Mucosa of descending colon (tissue), 3 donors: ENCODE data around the gene SULT1A2. TPM values are rescaled to one million over a fixed set of nuclear protein-coding genes. Genes with fewer than 3 reads are reported as not detected.
"Not testable (repeated sequence)": the region's sequence is repeated elsewhere in the genome, so short reads cannot be mapped to it uniquely, and the experiment has no call there.

Experiments
- ATAC-seq: fragments of 200-7000 bp; cut with Tn5 transposase; one replicate; pipeline ENCODE4 v1.9.1; 2020; ENCODE audit warnings: mild to moderate bottlenecking, moderate library complexity
- DNase-seq, 3 donors: peaks; one replicate each; pipeline ENCODE4 v3.0.0-alpha.2; 2020
- H3K36me3 ChIP-seq: fragments of 200-600 bp; one replicate; pipeline ENCODE4 v1.8.0; 2021; ENCODE audit warnings: low read depth, mild to moderate bottlenecking
- H3K4me1 ChIP-seq: fragments of 200-600 bp; one replicate; pipeline ENCODE4 v1.8.0; 2021; ENCODE audit warnings: low read depth, mild to moderate bottlenecking
- H3K4me3 ChIP-seq: fragments of 200-600 bp; one replicate; pipeline ENCODE4 v1.8.0; 2021; ENCODE audit warnings: mild to moderate bottlenecking
- H3K9me3 ChIP-seq: fragments of 200-600 bp; one replicate; pipeline ENCODE4 v1.8.0; 2021; ENCODE audit warnings: mild to moderate bottlenecking
- intact Hi-C, 2 donors: fragments of 100-400 bp; cut with DNase I in 1 of 2; cut with micrococcal nuclease in 1 of 2; formaldehyde crosslinking; loops; one replicate each; pipeline versions ENCODE4 v1.11.0 to v1.11.1; 2022; cut with DNase I, micrococcal nuclease
- total RNA-seq, 3 donors: library from RNA; stranded (reverse); fragmentation: NEBNext Ultra II Directional in 2 of 3; extraction: Animal tissue kit (Norgen Biotek cat#: 25700) in 2 of 3; gene quantifications; one replicate each; pipeline versions ENCODE4 v1.2.1 to v1.2.4, GENCODE V29; 2021 to 2023
- TF ChIP-seq, protein P1 (sequence below): fragments of 200-600 bp; IDR thresholded peaks from one replicate; pipeline ENCODE4 v1.8.0; 2022; ENCODE audit warnings: antibody characterized with exemption, mild to moderate bottlenecking
- donor health status: DM: no; HTN: no; CAD: no; lungs with moderate emphysema.
- donor health status: DM: no; HTN: no; CAD: no.
- donor health status: DM: no; HTN: yes; CAD: no.

Gene SULT1A2
- total RNA-seq, 3 donors from 2014 or later, result 17.2 to 46.8 (median 44.3) TPM

DNA sequence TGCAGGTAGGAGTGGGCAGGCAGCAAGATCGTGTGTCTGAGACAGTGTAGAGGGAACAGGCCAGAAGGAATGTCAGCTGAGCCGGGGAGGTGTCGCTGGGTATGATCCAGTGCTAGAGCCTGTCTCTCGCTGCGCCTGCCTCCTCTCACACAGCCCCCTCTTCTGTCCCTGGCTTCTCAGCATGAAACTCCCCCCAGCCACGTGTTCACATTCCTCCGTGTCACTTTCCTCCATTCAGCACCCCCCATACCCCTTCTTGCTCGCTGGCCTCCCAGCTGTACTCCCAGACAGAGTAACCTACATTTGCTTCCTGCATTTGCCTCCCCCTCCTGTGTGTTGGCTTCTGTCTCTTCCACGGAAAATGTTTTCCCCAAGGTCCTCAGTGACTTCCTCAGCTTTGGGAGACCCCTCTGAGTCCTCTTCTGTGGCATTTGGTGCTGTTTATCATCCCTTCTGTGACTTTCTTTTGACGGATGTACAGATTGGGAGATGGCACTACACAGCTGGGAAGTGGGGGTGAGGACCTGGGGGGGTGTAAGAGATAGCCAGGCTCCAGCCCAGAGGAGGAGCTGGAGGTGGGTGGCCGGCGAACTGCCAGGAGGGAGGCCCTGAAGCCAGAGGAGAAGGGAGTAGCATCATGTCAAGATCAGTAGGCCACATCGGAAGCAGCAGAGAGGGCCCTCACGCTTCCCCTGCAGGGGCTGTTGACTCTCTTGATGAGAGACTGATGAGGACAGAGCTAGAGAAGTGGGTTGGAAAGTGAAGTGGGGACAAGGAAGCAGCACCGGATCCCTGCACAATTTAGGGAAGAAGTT, 23.9 kb downstream of the SULT1A2 start:
- ATAC-seq (peak; percentile 12), DNase-seq (no peak)
- Histone ChIP-seq H3K4me1 (no peaks in the 10 kb centered on the region), H3K9me3 (no peaks in the 10 kb centered on the region), H3K36me3 (no peaks in the 10 kb centered on the region), H3K4me3 (no peak overlapping the region)
- intact Hi-C loops, result no loop called here
- TF ChIP-seq, protein P1, sequence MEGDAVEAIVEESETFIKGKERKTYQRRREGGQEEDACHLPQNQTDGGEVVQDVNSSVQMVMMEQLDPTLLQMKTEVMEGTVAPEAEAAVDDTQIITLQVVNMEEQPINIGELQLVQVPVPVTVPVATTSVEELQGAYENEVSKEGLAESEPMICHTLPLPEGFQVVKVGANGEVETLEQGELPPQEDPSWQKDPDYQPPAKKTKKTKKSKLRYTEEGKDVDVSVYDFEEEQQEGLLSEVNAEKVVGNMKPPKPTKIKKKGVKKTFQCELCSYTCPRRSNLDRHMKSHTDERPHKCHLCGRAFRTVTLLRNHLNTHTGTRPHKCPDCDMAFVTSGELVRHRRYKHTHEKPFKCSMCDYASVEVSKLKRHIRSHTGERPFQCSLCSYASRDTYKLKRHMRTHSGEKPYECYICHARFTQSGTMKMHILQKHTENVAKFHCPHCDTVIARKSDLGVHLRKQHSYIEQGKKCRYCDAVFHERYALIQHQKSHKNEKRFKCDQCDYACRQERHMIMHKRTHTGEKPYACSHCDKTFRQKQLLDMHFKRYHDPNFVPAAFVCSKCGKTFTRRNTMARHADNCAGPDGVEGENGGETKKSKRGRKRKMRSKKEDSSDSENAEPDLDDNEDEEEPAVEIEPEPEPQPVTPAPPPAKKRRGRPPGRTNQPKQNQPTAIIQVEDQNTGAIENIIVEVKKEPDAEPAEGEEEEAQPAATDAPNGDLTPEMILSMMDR, result no peak

- TF ChIP-seq, protein P1, result no peak
- Histone ChIP-seq H3K4me1 (no peaks in the 10 kb centered on the region), H3K9me3 (peaks cover 9% of the 10 kb centered on the region), H3K4me3 (no peak overlapping the region), H3K36me3 (no peaks in the 10 kb centered on the region)
- intact Hi-C loops, result no loop called here
- peak in 1 of 3 donors; percentile 5 for DNase-seq
- no peak for ATAC-seq
Observed at GRCh38 chr16:28569968-28570752, 26.7 kb downstream of the SULT1A2 start.

DNA sequence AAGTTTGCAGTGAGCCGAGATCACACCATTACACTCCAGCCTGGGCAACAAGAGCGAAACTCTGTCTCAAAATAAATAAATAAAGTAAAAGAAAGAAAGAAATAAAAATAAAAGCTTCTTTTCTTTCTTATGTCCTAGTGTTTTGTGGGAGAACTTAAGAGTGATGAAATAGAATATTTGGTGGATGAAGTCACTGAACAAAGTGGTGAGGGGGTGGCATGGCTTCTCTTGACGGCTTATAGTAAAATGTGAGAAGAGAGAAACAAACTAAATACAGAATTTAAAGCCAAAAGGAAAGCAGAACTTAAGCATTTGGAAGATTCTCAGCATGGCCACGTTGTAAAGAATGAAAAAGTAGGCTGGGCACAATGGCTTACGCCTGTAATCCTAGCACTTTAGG, 27.8 kb downstream of the SULT1A2 start:
- H3K9me3 ChIP-seq, result peaks cover 9% of the 10 kb centered on the region
- TF ChIP-seq, protein P1, result no peak
- intact Hi-C loops, result no loop called here
- ATAC-seq, result no peak
- H3K36me3 ChIP-seq, result no peaks in the 10 kb centered on the region
- no peak overlapping the region for H3K4me3 ChIP-seq
- H3K4me1 ChIP-seq, result no peaks in the 10 kb centered on the region
- DNase-seq, result no peak

GRCh38 chr16:28567292-28567691, 29.6 kb downstream of the SULT1A2 start:
- ATAC-seq, result no peak
- peaks cover 9% of the 10 kb centered on the region for H3K9me3 ChIP-seq
- no peaks in the 10 kb centered on the region for H3K36me3 ChIP-seq
- TF ChIP-seq, protein P1, result no peak
- no peak for DNase-seq
- H3K4me3 ChIP-seq, result no peak overlapping the region
- H3K4me1 ChIP-seq, result no peaks in the 10 kb centered on the region
- intact Hi-C loops, result no loop called here

- H3K4me1 ChIP-seq, H3K4me3 ChIP-seq, ATAC-seq, DNase-seq, H3K9me3 ChIP-seq, H3K36me3 ChIP-seq, intact Hi-C loops: not testable (repeated sequence)
Observed at GRCh38 chr16:28566233-28566925, 30.5 kb downstream of the SULT1A2 start.
